ENCODE results near the gene ZNF487.
A peak's percentile ranks its signal among the peaks of the same experiment; 100 is the strongest.

DNA sequence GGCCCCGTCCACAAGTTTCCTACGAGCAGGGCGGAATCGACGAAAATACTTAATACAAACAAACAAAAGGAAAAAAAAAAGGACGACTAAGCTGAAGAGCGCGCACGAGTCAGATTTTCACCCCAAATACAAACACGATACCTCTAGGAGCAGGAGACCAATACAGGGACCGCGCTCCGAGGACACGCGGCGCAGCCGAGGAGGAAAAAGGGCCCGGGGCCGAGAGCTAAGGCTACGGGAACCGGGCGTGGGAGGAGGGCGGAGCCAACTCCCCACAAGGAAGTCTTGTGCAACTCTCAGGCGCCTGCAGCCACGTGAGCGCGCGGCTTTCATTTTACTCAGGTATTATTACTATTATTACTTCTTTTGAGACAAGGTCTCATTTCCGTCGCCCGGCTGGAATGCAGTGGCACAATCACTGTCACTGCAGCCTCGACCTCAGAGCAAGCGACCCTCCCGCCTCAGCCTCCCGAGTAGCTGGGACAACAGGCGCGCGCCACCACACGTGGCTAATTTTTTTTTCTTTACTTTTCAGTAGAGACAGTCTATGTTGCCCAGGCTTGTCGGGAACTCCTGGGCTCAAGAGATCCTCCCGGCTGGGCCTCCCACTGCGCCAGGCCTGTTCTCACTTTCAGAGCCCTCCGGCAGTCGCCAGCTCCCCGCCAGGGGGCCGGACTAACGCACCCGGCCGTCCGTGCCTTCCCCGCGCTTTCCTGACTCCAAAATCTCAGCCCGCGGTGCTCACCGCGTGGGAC lies 29.2 kb upstream of the ZNF487 start:
- TF ChIP-seq, protein P1, sequence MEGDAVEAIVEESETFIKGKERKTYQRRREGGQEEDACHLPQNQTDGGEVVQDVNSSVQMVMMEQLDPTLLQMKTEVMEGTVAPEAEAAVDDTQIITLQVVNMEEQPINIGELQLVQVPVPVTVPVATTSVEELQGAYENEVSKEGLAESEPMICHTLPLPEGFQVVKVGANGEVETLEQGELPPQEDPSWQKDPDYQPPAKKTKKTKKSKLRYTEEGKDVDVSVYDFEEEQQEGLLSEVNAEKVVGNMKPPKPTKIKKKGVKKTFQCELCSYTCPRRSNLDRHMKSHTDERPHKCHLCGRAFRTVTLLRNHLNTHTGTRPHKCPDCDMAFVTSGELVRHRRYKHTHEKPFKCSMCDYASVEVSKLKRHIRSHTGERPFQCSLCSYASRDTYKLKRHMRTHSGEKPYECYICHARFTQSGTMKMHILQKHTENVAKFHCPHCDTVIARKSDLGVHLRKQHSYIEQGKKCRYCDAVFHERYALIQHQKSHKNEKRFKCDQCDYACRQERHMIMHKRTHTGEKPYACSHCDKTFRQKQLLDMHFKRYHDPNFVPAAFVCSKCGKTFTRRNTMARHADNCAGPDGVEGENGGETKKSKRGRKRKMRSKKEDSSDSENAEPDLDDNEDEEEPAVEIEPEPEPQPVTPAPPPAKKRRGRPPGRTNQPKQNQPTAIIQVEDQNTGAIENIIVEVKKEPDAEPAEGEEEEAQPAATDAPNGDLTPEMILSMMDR (IDR thresholded peaks at IDR 0.05; ENCODE audit: low read depth, low read length, poor library complexity, severe bottlenecking), result peak; percentile 60
- no peak for TF ChIP-seq EZH2phosphoT487 (IDR thresholded peaks at IDR 0.05; ENCODE audit: borderline replicate concordance, low read length)

Data from DOHH2 (cell line).